ENCODE results near the gene PSMD3.

GRCh38 chr17:40027614-40028012, 47.0 kb downstream of the PSMD3 start:
- TF ChIP-seq, protein P1, sequence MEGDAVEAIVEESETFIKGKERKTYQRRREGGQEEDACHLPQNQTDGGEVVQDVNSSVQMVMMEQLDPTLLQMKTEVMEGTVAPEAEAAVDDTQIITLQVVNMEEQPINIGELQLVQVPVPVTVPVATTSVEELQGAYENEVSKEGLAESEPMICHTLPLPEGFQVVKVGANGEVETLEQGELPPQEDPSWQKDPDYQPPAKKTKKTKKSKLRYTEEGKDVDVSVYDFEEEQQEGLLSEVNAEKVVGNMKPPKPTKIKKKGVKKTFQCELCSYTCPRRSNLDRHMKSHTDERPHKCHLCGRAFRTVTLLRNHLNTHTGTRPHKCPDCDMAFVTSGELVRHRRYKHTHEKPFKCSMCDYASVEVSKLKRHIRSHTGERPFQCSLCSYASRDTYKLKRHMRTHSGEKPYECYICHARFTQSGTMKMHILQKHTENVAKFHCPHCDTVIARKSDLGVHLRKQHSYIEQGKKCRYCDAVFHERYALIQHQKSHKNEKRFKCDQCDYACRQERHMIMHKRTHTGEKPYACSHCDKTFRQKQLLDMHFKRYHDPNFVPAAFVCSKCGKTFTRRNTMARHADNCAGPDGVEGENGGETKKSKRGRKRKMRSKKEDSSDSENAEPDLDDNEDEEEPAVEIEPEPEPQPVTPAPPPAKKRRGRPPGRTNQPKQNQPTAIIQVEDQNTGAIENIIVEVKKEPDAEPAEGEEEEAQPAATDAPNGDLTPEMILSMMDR (IDR thresholded peaks at IDR 0.05; ENCODE audit: low read depth, low read length, missing input control) = no peak
- TF ChIP-seq MAX (IDR thresholded peaks at IDR 0.05) (no peak), GABPA (IDR thresholded peaks at IDR 0.05 in 1 of 2, conservative IDR thresholded peaks at IDR 0.05 in 1 of 2) (no peak), RAD21 (IDR thresholded peaks at IDR 0.05) (no peak), JUND (IDR thresholded peaks at IDR 0.05) (no peak), EGR1 (IDR thresholded peaks at IDR 0.05; ENCODE audit: low read depth in 2 of 2) (no peak), SP1 (IDR thresholded peaks at IDR 0.05) (no peak), ZBTB33 (IDR thresholded peaks at IDR 0.05) (no peak)
